GM19397 (cell line): ENCODE results near the gene KRTAP7-1.

Experiments
- ATAC-seq: cut with Tn5 transposase; IDR thresholded peaks from one replicate; pipeline ENCODE4 v1.9.1; 2021; ENCODE audit warnings: mild to moderate bottlenecking, moderate library complexity; ENCODE audit not compliant: unreplicated experiment

Gene KRTAP7-1

GRCh38 chr21:30829659-30830058 is at the start of gene KRTAP7-1:
Gene KRTAP7-1, minus strand, starts transcription at chr21:30829759. Its CDS starts 61 bp downstream, at chr21:30829698.
- ATAC-seq, result no peak

- ATAC-seq, result no peak
Measured at GRCh38 chr21:30874526-30874925, 45.0 kb upstream of the KRTAP7-1 start.

- ATAC-seq, result no peak
Measured at GRCh38 chr21:30847627-30848500, 18.3 kb upstream of the KRTAP7-1 start.

GRCh38 chr21:30842990-30843389 is 13.4 kb upstream of the KRTAP7-1 start:
- ATAC-seq, result no peak

GRCh38 chr21:30839304-30839703 is 9.7 kb upstream of the KRTAP7-1 start:
- no peak for ATAC-seq

GRCh38 chr21:30838536-30838935 is 9.0 kb upstream of the KRTAP7-1 start:
- ATAC-seq, result no peak

- no peak for ATAC-seq
Measured at GRCh38 chr21:30831194-30831765, 1.7 kb upstream of the KRTAP7-1 start.

- no peak for ATAC-seq
Measured at GRCh38 chr21:30818837-30819610, 10.5 kb downstream of the KRTAP7-1 start.

GRCh38 chr21:30813174-30813573 is 16.4 kb downstream of the KRTAP7-1 start, which contains the start of gene KRTAP8-1:
Gene KRTAP8-1, minus strand, starts transcription at chr21:30813274. Its CDS starts 54 bp downstream, at chr21:30813220.
- no peak for ATAC-seq

- ATAC-seq, result no peak
Measured at GRCh38 chr21:30800605-30801004, 29.0 kb downstream of the KRTAP7-1 start.

- ATAC-seq, result no peak
Measured at GRCh38 chr21:30793581-30794314, 35.8 kb downstream of the KRTAP7-1 start.

GRCh38 chr21:30779249-30779648 is 50.3 kb downstream of the KRTAP7-1 start:
- ATAC-seq, result no peak
